GM08714 (cell line): ENCODE results near the gene JPH3.
"Not testable (repeated sequence)": the region's sequence is repeated elsewhere in the genome, so short reads cannot be mapped to it uniquely, and the experiment has no call there.

Experiments
- H3K4me3 ChIP-seq: fragments of 200-500 bp; sonication (Bioruptor generic); 2 replicates; pipeline ENCODE4 v1.5.1; 2014; ENCODE audit warnings: mild to moderate bottlenecking, low read length, inconsistent platforms
- ZNF274 ChIP-seq: IDR thresholded peaks from 2 replicates; pipeline ENCODE4 v1.6.1; 2012; ENCODE audit warnings: mild to moderate bottlenecking, low read depth, low read length

Gene JPH3

DNA sequence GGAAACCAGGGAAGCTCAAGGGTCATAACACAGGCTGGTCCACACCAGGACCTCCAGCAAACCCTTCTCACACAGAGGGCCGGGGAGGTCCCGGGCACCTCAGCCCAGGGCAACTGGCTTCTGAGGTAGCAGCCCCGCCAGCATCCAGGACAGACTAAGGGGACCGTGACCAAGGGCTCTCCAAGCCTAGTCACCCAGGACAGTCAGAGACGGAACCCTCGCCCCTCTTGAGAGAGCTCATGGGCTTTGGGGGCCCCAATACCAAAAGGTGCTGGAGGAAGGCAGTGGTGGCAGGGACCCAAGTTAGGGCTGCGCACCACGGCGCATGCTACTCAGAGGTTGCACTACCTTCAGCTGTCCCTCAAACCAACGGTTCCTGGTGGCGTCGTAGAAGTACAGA lies 108.6 kb downstream of the JPH3 start:
- TF ChIP-seq ZNF274: no peak
- H3K4me3 ChIP-seq: no peak overlapping the region

- no peak overlapping the region for H3K4me3 ChIP-seq
- no peak for TF ChIP-seq ZNF274
Observed at GRCh38 chr16:87712184-87712762, 110.0 kb downstream of the JPH3 start.

GRCh38 chr16:87713451-87714229 lies 111.3 kb downstream of the JPH3 start:
- no peak overlapping the region for H3K4me3 ChIP-seq
- TF ChIP-seq ZNF274: no peak

- TF ChIP-seq ZNF274: no peak
- no peak overlapping the region for H3K4me3 ChIP-seq
Observed at GRCh38 chr16:87715231-87715630, 112.9 kb downstream of the JPH3 start.

- H3K4me3 ChIP-seq: no peak overlapping the region
- TF ChIP-seq ZNF274: no peak
Observed at GRCh38 chr16:87715658-87716057, 113.3 kb downstream of the JPH3 start.

GRCh38 chr16:87718831-87719230 lies 116.5 kb downstream of the JPH3 start:
- not testable (repeated sequence) for H3K4me3 ChIP-seq

DNA sequence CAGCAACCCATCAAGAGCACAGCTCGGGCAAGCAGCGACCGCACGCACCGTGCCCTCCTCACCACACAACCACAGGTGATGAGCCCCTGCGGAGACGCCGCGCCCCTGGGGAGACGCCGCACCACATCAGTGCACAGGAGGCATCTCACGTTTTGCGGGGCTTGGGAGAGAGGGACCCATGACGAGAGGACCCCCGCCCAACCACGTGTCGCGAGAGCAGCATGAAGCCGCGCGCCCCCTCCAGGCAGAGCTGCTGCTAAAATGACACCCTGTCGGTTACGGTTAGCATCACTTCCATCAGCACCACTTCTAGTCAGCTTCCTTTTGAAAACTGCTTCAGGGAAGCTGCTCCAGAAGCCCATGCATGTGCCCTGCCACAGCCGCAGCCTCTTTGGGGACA lies 118.1 kb downstream of the JPH3 start:
- H3K4me3 ChIP-seq: no peak overlapping the region
- no peak for TF ChIP-seq ZNF274

DNA sequence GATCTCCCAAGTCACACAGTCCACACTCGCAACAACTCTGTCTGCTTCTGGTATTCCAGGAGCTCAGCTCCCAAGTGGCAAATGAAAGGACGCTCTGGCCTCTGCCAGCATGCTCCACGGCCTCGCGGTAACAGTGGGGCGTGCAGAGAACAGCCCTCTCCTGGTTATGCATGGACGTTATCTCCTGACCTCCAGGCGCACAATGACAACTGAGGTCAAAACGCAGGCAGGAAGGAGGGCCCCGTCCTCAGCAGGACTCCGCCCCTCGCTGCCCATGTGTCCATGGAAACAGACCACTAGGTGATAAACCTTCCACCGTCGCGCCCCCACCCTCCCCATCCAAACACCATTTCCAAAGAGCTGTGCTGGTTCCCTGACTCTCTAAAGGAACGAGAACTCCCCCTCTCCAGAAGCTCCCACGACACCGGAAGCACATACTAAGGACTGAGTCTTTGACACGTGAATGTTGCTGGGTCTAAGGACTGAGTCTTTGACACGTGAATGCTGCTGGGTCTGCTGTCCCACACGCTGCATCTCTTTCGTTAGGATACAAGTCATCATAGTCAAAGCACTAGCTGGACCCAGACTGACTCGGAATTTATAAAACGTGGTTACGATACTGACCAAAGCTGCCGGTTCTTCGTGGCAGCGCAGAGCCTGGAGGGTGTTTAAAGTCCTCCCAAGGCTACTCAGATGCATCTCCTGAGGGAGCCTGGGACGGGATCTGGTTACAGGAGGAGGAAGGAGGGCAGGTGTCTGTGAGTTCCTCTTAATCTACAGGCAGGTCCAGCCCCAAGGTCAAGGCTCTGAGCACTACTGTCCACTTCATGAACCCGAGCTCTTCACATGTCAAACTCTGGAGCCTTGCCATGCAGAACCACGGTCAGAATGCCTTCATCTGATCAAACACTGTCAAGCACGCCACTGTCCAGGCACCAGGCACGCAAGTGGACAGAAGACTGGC lies 119.6 kb downstream of the JPH3 start:
- no peak overlapping the region for H3K4me3 ChIP-seq
- no peak for TF ChIP-seq ZNF274

GRCh38 chr16:87722590-87723225 lies 120.4 kb downstream of the JPH3 start:
- no peak for TF ChIP-seq ZNF274

DNA sequence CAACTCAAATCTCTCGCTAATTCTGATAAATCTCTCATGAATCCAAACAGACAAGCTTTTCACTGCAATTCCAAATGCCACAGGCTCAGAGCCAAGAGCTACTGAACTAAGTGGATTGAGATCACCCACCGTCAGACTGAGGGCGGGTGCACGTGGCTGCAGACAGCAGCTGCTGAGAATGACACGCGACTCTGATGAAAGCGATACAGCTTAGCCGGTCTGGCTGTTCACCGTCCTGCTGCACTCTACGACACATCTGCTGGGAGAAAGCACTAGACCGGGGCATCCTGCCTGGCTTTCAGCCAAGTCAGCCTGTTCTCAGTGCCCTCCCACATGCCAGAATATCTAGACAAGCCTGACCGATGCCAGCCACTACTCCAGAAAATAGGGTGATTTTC lies 120.9 kb downstream of the JPH3 start:
- no peak for TF ChIP-seq ZNF274
- H3K4me3 ChIP-seq: no peak overlapping the region

More at GRCh38 chr16:87722590-87723225, 120.4 kb downstream of the JPH3 start:
- H3K4me3 ChIP-seq: no peak overlapping the region

- H3K4me3 ChIP-seq: no peak overlapping the region
- TF ChIP-seq ZNF274: no peak
Observed at GRCh38 chr16:87724490-87725291, 122.4 kb downstream of the JPH3 start.

GRCh38 chr16:87725596-87726235 lies 123.4 kb downstream of the JPH3 start:
- no peak for TF ChIP-seq ZNF274
- H3K4me3 ChIP-seq: no peak overlapping the region

DNA sequence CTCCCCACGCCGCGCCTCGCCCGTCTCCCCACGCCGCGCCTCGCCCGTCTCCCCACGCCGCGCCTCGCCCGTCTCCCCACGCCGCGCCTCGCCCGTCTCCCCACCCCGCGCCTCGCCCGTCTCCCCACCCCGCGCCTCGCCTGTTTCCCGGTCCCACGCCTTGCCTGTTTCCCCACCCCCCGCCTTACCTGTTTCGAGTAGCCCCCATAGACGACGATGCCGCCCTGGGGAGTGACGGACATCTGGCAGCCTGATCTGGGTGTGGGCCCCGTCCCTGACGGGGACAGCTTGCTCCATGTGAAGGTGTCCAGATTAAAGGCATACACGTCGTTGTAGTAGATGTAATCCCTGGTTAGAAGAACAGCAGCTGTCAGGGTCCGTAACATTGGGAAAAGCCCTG lies 124.3 kb downstream of the JPH3 start:
- not testable (repeated sequence) for H3K4me3 ChIP-seq
